Gastrocnemius medialis (tissue), 4 donors: ENCODE results near the gene F8A1.

Source experiments
- POLR2A ChIP-seq, 2 donors: fragments of 450-650 bp; IDR thresholded peaks; one replicate each; pipeline ENCODE4 v1.6.1; 2017; ENCODE audit warnings: antibody characterized with exemption in 2 of 2, mild to moderate bottlenecking in 2 of 2, moderate library complexity in 2 of 2
- TF ChIP-seq, protein P1 (sequence below), 5 experiments: fragments of 450-650 bp in 3 of 5; fragments of 200-600 bp in 2 of 5; sonication (generic) in 2 of 5; IDR thresholded peaks in 4 of 5; conservative IDR thresholded peaks in 1 of 5; 1 replicate in 4 of 5; 2 replicates in 1 of 5; pipeline ENCODE4 v1.5.1; 2016 to 2019; ENCODE audit warnings: antibody characterized with exemption in 5 of 5, mild to moderate bottlenecking in 3 of 5, moderate library complexity in 3 of 5

DNA sequence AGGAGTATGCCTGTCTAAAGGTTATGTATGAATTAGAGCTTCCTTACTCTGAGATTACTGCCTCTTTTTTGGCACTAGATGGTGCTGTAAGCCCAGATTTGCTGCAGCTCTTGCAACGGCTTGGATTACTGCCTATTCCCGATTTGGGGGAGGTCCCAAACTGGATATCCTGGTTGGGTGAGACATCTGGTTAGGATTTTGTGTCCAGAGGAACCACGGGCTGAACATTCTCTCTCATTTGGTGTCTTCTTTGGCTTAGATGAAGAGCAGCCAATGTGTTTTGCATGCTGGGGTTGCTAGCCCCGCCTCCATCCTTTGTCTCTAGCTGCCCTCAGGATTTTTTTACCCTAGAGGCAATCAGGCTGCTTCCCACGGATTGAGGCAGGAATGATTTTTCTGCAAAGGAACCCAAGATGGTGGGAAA is 31.9 kb downstream of the F8A1 start:
- TF ChIP-seq, protein P1, sequence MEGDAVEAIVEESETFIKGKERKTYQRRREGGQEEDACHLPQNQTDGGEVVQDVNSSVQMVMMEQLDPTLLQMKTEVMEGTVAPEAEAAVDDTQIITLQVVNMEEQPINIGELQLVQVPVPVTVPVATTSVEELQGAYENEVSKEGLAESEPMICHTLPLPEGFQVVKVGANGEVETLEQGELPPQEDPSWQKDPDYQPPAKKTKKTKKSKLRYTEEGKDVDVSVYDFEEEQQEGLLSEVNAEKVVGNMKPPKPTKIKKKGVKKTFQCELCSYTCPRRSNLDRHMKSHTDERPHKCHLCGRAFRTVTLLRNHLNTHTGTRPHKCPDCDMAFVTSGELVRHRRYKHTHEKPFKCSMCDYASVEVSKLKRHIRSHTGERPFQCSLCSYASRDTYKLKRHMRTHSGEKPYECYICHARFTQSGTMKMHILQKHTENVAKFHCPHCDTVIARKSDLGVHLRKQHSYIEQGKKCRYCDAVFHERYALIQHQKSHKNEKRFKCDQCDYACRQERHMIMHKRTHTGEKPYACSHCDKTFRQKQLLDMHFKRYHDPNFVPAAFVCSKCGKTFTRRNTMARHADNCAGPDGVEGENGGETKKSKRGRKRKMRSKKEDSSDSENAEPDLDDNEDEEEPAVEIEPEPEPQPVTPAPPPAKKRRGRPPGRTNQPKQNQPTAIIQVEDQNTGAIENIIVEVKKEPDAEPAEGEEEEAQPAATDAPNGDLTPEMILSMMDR (IDR thresholded peaks at IDR 0.05 in 4 of 5, conservative IDR thresholded peaks at IDR 0.05 in 1 of 5): peak in 4 of 5 experiments; percentile 22 to 47 (median 37)
- no peak for TF ChIP-seq POLR2A (IDR thresholded peaks at IDR 0.05)
